ENCODE results near the gene CERS6.

Gene CERS6

GRCh38 chr2:168679741-168680310 is 223.8 kb downstream of the CERS6 start:
- DNase-seq, result no peak

GRCh38 chr2:168683996-168684395 is 227.9 kb downstream of the CERS6 start:
- DNase-seq, result no peak

- no peak for DNase-seq
Observed at GRCh38 chr2:168684921-168685599, 229.0 kb downstream of the CERS6 start.

GRCh38 chr2:168685600-168686451 is 229.8 kb downstream of the CERS6 start:
- DNase-seq, result no peak

GRCh38 chr2:168686452-168687191 is 230.6 kb downstream of the CERS6 start:
- no peak for DNase-seq

- DNase-seq, result no peak
Observed at GRCh38 chr2:168687314-168687713, 231.2 kb downstream of the CERS6 start.

- no peak for DNase-seq
Observed at GRCh38 chr2:168690381-168690885, 234.4 kb downstream of the CERS6 start.

- no peak for DNase-seq
Observed at GRCh38 chr2:168691221-168691620, 235.1 kb downstream of the CERS6 start.

GRCh38 chr2:168692132-168692744 is 236.2 kb downstream of the CERS6 start:
- no peak for DNase-seq

- no peak for DNase-seq
Observed at GRCh38 chr2:168694173-168694572, 238.1 kb downstream of the CERS6 start.

- no peak for DNase-seq
Observed at GRCh38 chr2:168694866-168695265, 238.8 kb downstream of the CERS6 start.

- DNase-seq, result no peak
Observed at GRCh38 chr2:168697668-168698121, 241.6 kb downstream of the CERS6 start.

- no peak for DNase-seq
Observed at GRCh38 chr2:168698969-168699368, 242.9 kb downstream of the CERS6 start.

- DNase-seq, result no peak
Observed at GRCh38 chr2:168699844-168700417, 243.9 kb downstream of the CERS6 start.

- DNase-seq, result no peak
Observed at GRCh38 chr2:168700615-168701245, 244.7 kb downstream of the CERS6 start.

- DNase-seq, result no peak
Observed at GRCh38 chr2:168702579-168702978, 246.5 kb downstream of the CERS6 start.

- DNase-seq, result no peak
Observed at GRCh38 chr2:168703926-168704325, 247.9 kb downstream of the CERS6 start.

GRCh38 chr2:168705534-168706470 is 249.7 kb downstream of the CERS6 start:
- no peak for DNase-seq

- DNase-seq, result no peak
Observed at GRCh38 chr2:168706806-168707205, 250.7 kb downstream of the CERS6 start.

GRCh38 chr2:168708080-168708479 is 252.0 kb downstream of the CERS6 start:
- no peak for DNase-seq
